Adrenal gland (tissue), 12 donors: ENCODE results near the gene ECT2. TPM values are rescaled to one million over a fixed set of nuclear protein-coding genes. Genes with fewer than 3 reads are reported as not detected.

Source experiments
- DNase-seq, 7 donors: peaks; one replicate each; pipeline ENCODE4 v3.0.0-alpha.2; 2019 to 2020
- H3K27ac ChIP-seq, 5 donors: fragments of 200-600 bp; sonication (generic) in 4 of 5; 1 replicate in 3 of 5; 2 replicates in 2 of 5; pipeline versions ENCODE4 v1.5.1 to v1.8.0; 2016 to 2020; ENCODE audit warnings: mild to moderate bottlenecking in 1 of 5
- H3K27me3 ChIP-seq: fragments of 200-600 bp; 2 replicates; pipeline ENCODE4 v1.8.0; 2021
- H3K36me3 ChIP-seq, 2 donors: fragments of 200-600 bp; replicated peaks in 1 of 2; 1 replicate in 1 of 2; 2 replicates in 1 of 2; pipeline versions ENCODE4 v1.5.1 to v1.8.0; 2018 to 2022
- H3K4me1 ChIP-seq, 2 donors: fragments of 200-600 bp; replicated peaks in 1 of 2; 1 replicate in 1 of 2; 2 replicates in 1 of 2; pipeline versions ENCODE4 v1.5.1 to v1.8.0; 2018 to 2021
- H3K4me3 ChIP-seq, 4 donors: fragments of 200-600 bp; sonication (generic) in 3 of 4; one replicate each; pipeline ENCODE4 v1.5.1; 2016 to 2018
- H3K9me3 ChIP-seq, 3 donors: fragments of 200-600 bp; sonication (generic) in 1 of 3; replicated peaks in 1 of 3; 1 replicate in 2 of 3; 2 replicates in 1 of 3; pipeline versions ENCODE4 v1.5.1 to v1.8.0; 2016 to 2021
- CTCF ChIP-seq, 6 experiments: fragments of 450-650 bp in 4 of 6; fragments of 200-600 bp in 2 of 6; sonication (generic) in 1 of 6; IDR thresholded peaks; 1 replicate in 5 of 6; 2 replicates in 1 of 6; pipeline versions ENCODE4 v1.5.1 to v1.8.0; 2016 to 2021; ENCODE audit warnings: antibody characterized with exemption in 6 of 6, mild to moderate bottlenecking in 2 of 6, moderate library complexity in 1 of 6
- POLR2A ChIP-seq, 2 donors: fragments of 450-650 bp; IDR thresholded peaks; one replicate each; pipeline ENCODE4 v1.6.1; 2017; ENCODE audit warnings: antibody characterized with exemption in 2 of 2, mild to moderate bottlenecking in 2 of 2, moderate library complexity in 1 of 2
- WGBS, 4 donors: extraction: QIAGEN DNeasy Blood & Tissue Kit in 2 of 4; methylation state at CpG; one replicate each; pipeline versions ENCODE4 v1.1.5 to v1.1.7; 2013 to 2017; 5-methylcytosine and 5-hydroxymethylcytosine counted together
- intact Hi-C, 2 donors: fragments of 100-400 bp; cut with DNase I; formaldehyde crosslinking; loops; one replicate each; pipeline versions ENCODE4 v1.14.1 to v1.15.0; 2022 to 2023
- polyA plus RNA-seq, 3 donors: library from polyadenylated mRNA; stranded (reverse); fragments of 200-250 nt in 2 of 3; fragments of 350-450 nt in 1 of 3; fragmentation: Illumina TruSeq in 1 of 3; extraction: RNeasy Lipid Tissue Mini Kit (QIAGEN cat#74804) in 1 of 3; gene quantifications; one replicate each; pipeline ENCODE4 v1.2.3, GENCODE V29; 2013 to 2014
- total RNA-seq, 9 donors: library from RNA; depleted of rRNA in 4 of 9; stranded (reverse); fragments of >200 nt in 4 of 9; fragments of 120-200 nt in 1 of 9; fragmentation: NEBNext Ultra II Directional in 1 of 9; extraction: Animal tissue kit (Norgen Biotek cat#: 25700) in 1 of 9; gene quantifications; one replicate each; pipeline versions ENCODE4 v1.1.0 to v1.2.4, GENCODE V29; 2013 to 2023
- donor health status: healthy with polysubstance abuse.
- donor health status: Bipolar disorder and iron deficiency.
- donor health status: DM: yes; HTN: yes; CAD: no.
- donor health status: DM: no; HTN: no; CAD: no.
- donor health status: DM: no; HTN: no; CAD: no.
- donor health status: DM: yes; HTN: yes; CAD: no.

The ECT2 gene
- total and polyA plus RNA-seq, 12 donors, result 1.4 to 19.7 (median 6.5) TPM

DNA sequence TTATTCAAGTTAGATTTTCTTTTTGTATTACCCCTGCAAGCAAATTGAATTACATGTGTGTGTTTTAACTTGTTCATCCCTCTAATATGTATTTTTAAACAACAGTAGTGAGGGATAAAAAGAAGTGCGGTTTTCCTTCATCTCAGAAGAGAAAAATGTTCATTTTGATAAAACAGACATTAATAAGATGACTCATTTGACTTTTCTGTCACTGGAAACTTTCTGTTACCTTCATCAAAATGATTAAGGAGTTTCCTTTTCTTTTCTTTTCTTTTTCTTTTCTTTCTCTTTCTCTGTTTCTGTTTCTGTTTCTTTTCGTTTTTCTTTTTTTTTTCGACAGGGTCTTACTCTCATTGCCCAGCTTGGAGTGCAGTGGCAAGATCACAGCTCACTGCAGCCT lies 53.0 kb downstream of the ECT2 start:
- 34 to 54% (median 39%) methylated on average over 3 of the region's 3 CpGs for WGBS, 4 donors
- no peak for DNase-seq
- H3K36me3 ChIP-seq, result no peaks in the 10 kb centered on the region
- no peaks in the 10 kb centered on the region for H3K9me3 ChIP-seq
- no peak for TF ChIP-seq CTCF (IDR thresholded peaks at IDR 0.05)
- TF ChIP-seq POLR2A (IDR thresholded peaks at IDR 0.05), result no peak
- H3K4me3 ChIP-seq, result peak overlapping the region in 1 of 4 donors; percentile 18
- intact Hi-C loops, result no loop called here
- no peaks in the 10 kb centered on the region for H3K4me1 ChIP-seq
- no peaks in the 10 kb centered on the region for H3K27me3 ChIP-seq
- H3K27ac ChIP-seq, result no peak overlapping the region

- Histone ChIP-seq H3K36me3 (no peaks in the 10 kb centered on the region), H3K9me3 (no peaks in the 10 kb centered on the region), H3K27me3 (no peaks in the 10 kb centered on the region), H3K4me1 (no peaks in the 10 kb centered on the region), H3K27ac (no peak overlapping the region), H3K4me3 (no peak overlapping the region)
- no peak for DNase-seq
- intact Hi-C loops, result no loop called here
- WGBS, 4 donors, result 92 to 97% (median 96%) methylated on average over 1 of the region's 1 CpG
- TF ChIP-seq POLR2A (IDR thresholded peaks at IDR 0.05) (no peak), CTCF (IDR thresholded peaks at IDR 0.05) (no peak)
Measured at GRCh38 chr3:172804323-172804722, 53.8 kb downstream of the ECT2 start.

DNA sequence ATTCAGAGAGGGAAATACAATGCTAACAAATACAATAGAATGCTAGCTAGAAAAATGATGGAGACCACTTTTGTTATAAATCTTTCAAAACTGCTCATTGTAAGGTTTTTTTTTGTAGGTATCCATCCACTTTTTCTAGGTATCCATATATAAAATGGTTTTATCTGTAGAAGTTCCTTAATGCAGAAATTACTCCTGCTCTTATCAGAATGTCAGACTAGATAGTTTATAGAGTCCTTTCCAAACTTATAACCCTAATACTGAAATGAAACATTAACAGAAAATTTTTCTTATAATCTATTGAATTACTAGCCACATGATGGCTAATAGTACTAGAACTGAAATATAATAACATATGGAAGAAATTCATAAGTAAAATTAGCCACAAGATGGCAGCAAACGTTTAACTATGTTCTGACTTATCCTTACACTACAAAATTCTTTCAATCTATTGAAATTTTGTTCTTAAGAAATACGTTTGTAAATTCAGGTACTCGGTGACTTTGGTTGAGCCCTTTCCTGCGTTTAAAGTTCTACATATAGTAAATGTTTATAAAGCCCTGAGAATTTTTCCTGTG lies 58.5 kb downstream of the ECT2 start:
- Histone ChIP-seq H3K27ac (no peak overlapping the region), H3K4me1 (no peaks in the 10 kb centered on the region), H3K9me3 (no peaks in the 10 kb centered on the region), H3K36me3 (no peaks in the 10 kb centered on the region), H3K4me3 (no peak overlapping the region), H3K27me3 (no peaks in the 10 kb centered on the region)
- TF ChIP-seq CTCF (IDR thresholded peaks at IDR 0.05), result peak; percentile 10 to 58 (median 46)
- TF ChIP-seq POLR2A (IDR thresholded peaks at IDR 0.05), result no peak
- intact Hi-C loops, result no loop called here
- 51 to 62% (median 61%) methylated on average over 4 of the region's 4 CpGs for WGBS, 4 donors
- no peak for DNase-seq

DNA sequence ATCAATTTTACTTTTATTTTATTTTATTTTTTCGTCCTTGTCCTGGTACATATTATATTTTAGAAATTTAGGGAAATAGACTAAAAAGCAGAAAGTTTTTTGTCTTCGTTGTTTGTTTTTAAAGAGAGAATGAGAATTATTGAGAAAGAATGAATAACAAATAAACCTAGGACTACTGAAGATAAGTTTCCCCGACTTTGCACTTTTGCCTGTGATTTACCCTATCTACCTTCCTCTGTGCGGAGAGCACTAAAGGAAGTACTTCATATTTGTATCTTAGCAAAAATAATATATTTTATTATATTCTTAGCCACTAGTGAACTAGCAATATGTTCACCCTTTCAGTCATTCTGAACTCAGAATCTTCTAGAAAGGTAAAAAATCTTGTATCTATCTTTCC lies 60.6 kb downstream of the ECT2 start:
- Histone ChIP-seq H3K9me3 (no peaks in the 10 kb centered on the region), H3K36me3 (no peaks in the 10 kb centered on the region)
- intact Hi-C loops, result no loop called here

More for the DNA sequence above, 60.6 kb downstream of the ECT2 start:
- DNase-seq, result no peak
- no peaks in the 10 kb centered on the region for H3K27me3 ChIP-seq
- 94 to 97% (median 96%) methylated on average over 4 of the region's 4 CpGs for WGBS, 4 donors
- H3K4me1 ChIP-seq, result no peaks in the 10 kb centered on the region
- TF ChIP-seq CTCF (IDR thresholded peaks at IDR 0.05), result no peak
- no peak for TF ChIP-seq POLR2A (IDR thresholded peaks at IDR 0.05)
- H3K4me3 ChIP-seq, result no peak overlapping the region
- no peak overlapping the region for H3K27ac ChIP-seq
